Common myeloid progenitor, CD34-positive (primary cell): ENCODE results near the gene GPR85.

Experiments used
- CTCF ChIA-PET: fragments of 350-600 bp; sonication (Branson Sonifier 250); formaldehyde crosslinking; loops from one replicate; lab custom pipeline; 2021; ENCODE audit warnings: antibody characterized with exemption; lab: Charles Lee
- POLR2A ChIA-PET: fragments of 350-600 bp; sonication (Branson Sonifier 250); formaldehyde crosslinking; loops from one replicate; lab custom pipeline; 2021; ENCODE audit warnings: antibody characterized with exemption; lab: Charles Lee
- DNase-seq, 3 donors: peaks; one replicate each; pipeline versions ENCODE4 v3.0.0 to v3.0.0-alpha.2; 2013
- H3K27ac ChIP-seq, 2 experiments: 1 replicate in 1 of 2; 2 replicates in 1 of 2; pipeline ENCODE4 v1.7.0; 2013; ENCODE audit warnings: inconsistent platforms in 2 of 2, low read length in 2 of 2, mild to moderate bottlenecking in 2 of 2, low read depth in 1 of 2, moderate library complexity in 1 of 2; ENCODE audit not compliant: severe bottlenecking in 2 of 2, insufficient read depth in 1 of 2, poor library complexity in 1 of 2
- H3K27me3 ChIP-seq, 5 experiments: replicated peaks in 2 of 5; 1 replicate in 3 of 5; 2 replicates in 2 of 5; pipeline versions ENCODE4 v1.6.1 to v1.7.0; 2013; ENCODE audit warnings: low read length in 4 of 5, mild to moderate bottlenecking in 2 of 5, moderate library complexity in 2 of 5, inconsistent platforms in 1 of 5; ENCODE audit not compliant: insufficient read depth in 5 of 5, control insufficient read depth in 4 of 5
- H3K36me3 ChIP-seq, 4 experiments: 1 replicate in 2 of 4; 2 replicates in 2 of 4; pipeline versions ENCODE4 v1.6.1 to v1.7.0; 2013; ENCODE audit warnings: low read length in 3 of 4, control low read depth in 1 of 4, mild to moderate bottlenecking in 1 of 4; ENCODE audit not compliant: control insufficient read depth in 4 of 4, insufficient read depth in 4 of 4
- H3K4me1 ChIP-seq, 4 experiments: 1 replicate in 3 of 4; 2 replicates in 1 of 4; pipeline versions ENCODE4 v1.6.1 to v1.7.1; 2013; ENCODE audit warnings: low read length in 3 of 4, mild to moderate bottlenecking in 3 of 4, control low read depth in 1 of 4, inconsistent platforms in 1 of 4, moderate library complexity in 1 of 4; ENCODE audit not compliant: control insufficient read depth in 4 of 4, insufficient read depth in 4 of 4; ENCODE audit errors: control extremely low read depth in 1 of 4
- H3K4me3 ChIP-seq, 7 experiments: 1 replicate in 4 of 7; 2 replicates in 3 of 7; pipeline versions ENCODE4 v1.5.1 to v1.7.0; 2013; ENCODE audit warnings: mild to moderate bottlenecking in 7 of 7, low read length in 6 of 7, moderate library complexity in 6 of 7, inconsistent platforms in 2 of 7, low read depth in 2 of 7, control low read depth in 1 of 7; ENCODE audit not compliant: insufficient read depth in 4 of 7, control insufficient read depth in 1 of 7; ENCODE audit errors: extremely low read depth in 1 of 7
- H3K9me3 ChIP-seq, 5 experiments: 1 replicate in 4 of 5; 2 replicates in 1 of 5; pipeline versions ENCODE4 v1.6.1 to v1.7.1; 2013; ENCODE audit warnings: low read length in 4 of 5, mild to moderate bottlenecking in 2 of 5, inconsistent platforms in 1 of 5, low read depth in 1 of 5, moderate library complexity in 1 of 5; ENCODE audit not compliant: control insufficient read depth in 4 of 5, insufficient read depth in 2 of 5; ENCODE audit errors: control extremely low read depth in 1 of 5
- WGBS: methylation state at CpG from one replicate; pipeline ENCODE4 v1.1.5; 2013; ENCODE audit not compliant: insufficient coverage; 5-methylcytosine and 5-hydroxymethylcytosine counted together

The GPR85 gene

GRCh38 chr7:113099284-113099919 is 12.8 kb upstream of the GPR85 start:
- POLR2A ChIA-PET = no interaction called here
- Histone ChIP-seq H3K27me3 (no peaks in the 10 kb centered on the region), H3K9me3 (no peaks in the 10 kb centered on the region), H3K4me3 (no peak overlapping the region), H3K4me1 (no peaks in the 10 kb centered on the region), H3K27ac (no peak overlapping the region), H3K36me3 (no peaks in the 10 kb centered on the region)
- DNase-seq = no peak
- WGBS = no CpG with 5 or more reads among the region's 3 CpGs
- CTCF ChIA-PET = interaction anchor here (0.8 kb wide), 1 partner anchor 10 kb away, joined by 4 read pairs; no protein-coding TSS in a partner anchor

- Histone ChIP-seq H3K9me3 (peaks cover 0 to 3% (median 0%) of the 10 kb centered on the region in 5 experiments), H3K27ac (no peak overlapping the region), H3K27me3 (no peaks in the 10 kb centered on the region), H3K4me3 (no peak overlapping the region), H3K4me1 (no peaks in the 10 kb centered on the region), H3K36me3 (no peaks in the 10 kb centered on the region)
- CTCF ChIA-PET = interaction anchor here (0.6 to 1.3 kb wide), 2 partner anchors 16 to 1278 kb away, joined by 3 to 4 read pairs; no protein-coding TSS in a partner anchor
- POLR2A ChIA-PET = no interaction called here
- no peak for DNase-seq
- WGBS = no CpG with 5 or more reads among the region's 3 CpGs
Measured at GRCh38 chr7:113094517-113095249, 8.1 kb upstream of the GPR85 start.

GRCh38 chr7:113093561-113093960 is 6.9 kb upstream of the GPR85 start:
- Histone ChIP-seq H3K27ac (no peak overlapping the region), H3K27me3 (no peaks in the 10 kb centered on the region), H3K4me1 (no peaks in the 10 kb centered on the region), H3K9me3 (peaks cover 0 to 3% (median 0%) of the 10 kb centered on the region in 5 experiments), H3K4me3 (no peak overlapping the region), H3K36me3 (no peaks in the 10 kb centered on the region)
- ChIA-PET CTCF (no interaction called here), POLR2A (no interaction called here)
- WGBS = no CpG with 5 or more reads among the region's 1 CpG
- peak in 1 of 3 donors; percentile 14 for DNase-seq

GRCh38 chr7:113092762-113093161 is 6.1 kb upstream of the GPR85 start:
- CTCF ChIA-PET = no interaction called here
- H3K36me3 ChIP-seq = no peaks in the 10 kb centered on the region
- WGBS = 100% methylated on average over 1 of the region's 1 CpG
- peaks cover 0 to 2% (median 0%) of the 10 kb centered on the region in 5 experiments for H3K27me3 ChIP-seq
- H3K4me1 ChIP-seq = no peaks in the 10 kb centered on the region
- H3K9me3 ChIP-seq = peaks cover 0 to 3% (median 0%) of the 10 kb centered on the region in 5 experiments
- no peak overlapping the region for H3K4me3 ChIP-seq
- POLR2A ChIA-PET = no interaction called here
- H3K27ac ChIP-seq = no peak overlapping the region
- DNase-seq = no peak

GRCh38 chr7:113087071-113087998 is 708 bp upstream of the GPR85 start:
- no peaks in the 10 kb centered on the region for H3K36me3 ChIP-seq
- ChIA-PET POLR2A (no interaction called here), CTCF (no interaction called here)
- peaks cover 0 to 31% (median 15%) of the 10 kb centered on the region in 5 experiments for H3K27me3 ChIP-seq
- peak overlapping the region in 1 of 2 experiments; percentile 15 for H3K27ac ChIP-seq
- peak; percentile 34 to 89 (median 81) for DNase-seq
- 30% methylated on average over 2 of the region's 15 CpGs for WGBS
- H3K4me3 ChIP-seq = peak overlapping the region in 6 of 7 experiments; percentile 9 to 79 (median 66)
- peaks cover 0 to 3% (median 0%) of the 10 kb centered on the region in 5 experiments for H3K9me3 ChIP-seq
- H3K4me1 ChIP-seq = peaks cover 0 to 31% (median 11%) of the 10 kb centered on the region in 4 experiments

- H3K36me3 ChIP-seq = no peaks in the 10 kb centered on the region
- ChIA-PET POLR2A (no interaction called here), CTCF (no interaction called here)
- H3K9me3 ChIP-seq = no peaks in the 10 kb centered on the region
- peak in 2 of 3 donors; percentile 21 to 35 for DNase-seq
- peaks cover 0 to 31% (median 15%) of the 10 kb centered on the region in 5 experiments for H3K27me3 ChIP-seq
- H3K4me3 ChIP-seq = peak overlapping the region in 6 of 7 experiments; percentile 9 to 79 (median 64)
- H3K4me1 ChIP-seq = peaks cover 0 to 31% (median 11%) of the 10 kb centered on the region in 4 experiments
- no peak overlapping the region for H3K27ac ChIP-seq
- WGBS = 18% methylated on average over 6 of the region's 16 CpGs
Measured at GRCh38 chr7:113085781-113086390, 741 bp downstream of the GPR85 start.
